GM20431 (cell line): Measurements from ENCODE around the gene PPM1K.

Source experiments
- in situ Hi-C: fragments of 300-500 bp; cut with MseI, MboI; formaldehyde crosslinking; loops from one replicate; pipeline ENCODE4 v1.15.0; 2020; ENCODE audit warnings: low sequenced_read_pairs; ENCODE audit not compliant: unreplicated experiment

PPM1K gene

GRCh38 chr4:88225232-88226105 lies 58.9 kb downstream of the PPM1K start:
- in situ Hi-C loops: no loop called here

- in situ Hi-C loops: loop anchor here (25.0 kb wide), 2 partner anchors 361 to 536 kb away; no protein-coding TSS in a partner anchor
Measured at GRCh38 chr4:88223516-88223915, 60.8 kb downstream of the PPM1K start.

GRCh38 chr4:88219099-88219498 lies 65.3 kb downstream of the PPM1K start:
- in situ Hi-C loops: loop anchor here (10.0 to 25.0 kb wide), 4 partner anchors 184 to 532 kb away; no protein-coding TSS in a partner anchor

GRCh38 chr4:88217169-88217568 lies 67.2 kb downstream of the PPM1K start:
- in situ Hi-C loops: loop anchor here (10.0 to 25.0 kb wide), 4 partner anchors 182 to 530 kb away; no protein-coding TSS in a partner anchor

- in situ Hi-C loops: loop anchor here (10.0 to 25.0 kb wide), 4 partner anchors 182 to 529 kb away; no protein-coding TSS in a partner anchor
Measured at GRCh38 chr4:88216395-88216794, 68.0 kb downstream of the PPM1K start.

- in situ Hi-C loops: loop anchor here (10.0 to 25.0 kb wide), 4 partner anchors 181 to 528 kb away; no protein-coding TSS in a partner anchor
Measured at GRCh38 chr4:88215351-88215750, 69.0 kb downstream of the PPM1K start.

- in situ Hi-C loops: loop anchor here (10.0 to 25.0 kb wide), 4 partner anchors 177 to 525 kb away; no protein-coding TSS in a partner anchor
Measured at GRCh38 chr4:88212253-88212561, 72.2 kb downstream of the PPM1K start.

DNA sequence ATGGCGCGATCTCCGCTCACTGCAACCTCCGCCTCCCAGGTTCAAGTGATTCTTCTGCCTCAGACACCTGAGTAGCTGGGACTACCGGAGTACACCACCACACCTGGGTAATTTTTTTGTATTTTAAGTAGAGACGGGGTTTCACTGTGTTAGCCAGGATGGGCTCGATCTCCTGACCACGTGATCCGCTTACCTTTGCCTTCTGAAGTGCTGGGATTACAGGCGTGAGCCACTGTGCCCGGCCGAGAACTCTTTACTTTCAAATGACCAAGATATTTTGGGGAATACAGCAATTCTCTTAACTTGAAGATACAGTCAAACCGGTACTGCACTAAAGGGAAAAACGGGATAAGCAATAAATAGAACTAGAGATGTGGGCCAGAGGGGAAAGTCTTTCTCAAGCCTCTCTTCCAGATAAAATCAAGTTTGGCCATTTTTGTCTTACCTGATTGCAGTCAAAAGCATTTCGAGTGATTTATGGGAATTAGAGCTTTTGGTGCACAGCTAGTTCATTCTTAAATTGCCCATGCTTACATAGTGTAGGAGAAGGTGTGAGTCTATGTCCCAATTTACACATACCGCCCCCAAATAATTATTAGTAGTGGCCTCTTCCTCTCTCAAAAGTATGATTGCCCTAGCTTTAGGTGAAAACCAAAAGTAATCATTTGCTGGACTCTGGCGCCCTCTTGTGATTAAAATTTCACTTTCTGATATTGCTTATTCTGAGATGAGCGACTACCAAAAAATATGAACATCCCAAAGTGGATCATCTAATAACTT lies 72.7 kb downstream of the PPM1K start:
- in situ Hi-C loops: loop anchor here (10.0 to 25.0 kb wide), 4 partner anchors 177 to 524 kb away; no protein-coding TSS in a partner anchor

DNA sequence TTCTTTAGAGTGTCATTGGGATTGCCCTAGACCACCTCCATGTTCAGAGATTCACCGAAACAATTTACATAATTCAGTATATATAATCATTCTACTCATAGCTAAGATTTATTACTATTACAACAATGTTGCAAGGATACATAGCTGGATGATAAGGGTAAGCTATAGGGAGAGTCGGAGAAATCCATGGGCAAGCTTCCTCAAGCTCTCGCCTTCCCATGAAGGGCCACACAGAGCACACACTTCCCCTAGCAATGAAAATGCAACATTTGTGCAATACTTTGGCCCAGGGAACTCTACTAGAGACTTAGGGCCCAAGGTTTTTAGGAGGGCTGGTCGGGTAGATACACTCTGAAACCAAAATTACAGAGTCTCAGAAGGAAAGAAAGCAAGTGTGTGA lies 76.2 kb downstream of the PPM1K start:
- in situ Hi-C loops: loop anchor here (25.0 kb wide), 2 partner anchors 346 to 521 kb away; no protein-coding TSS in a partner anchor
